D721Med (cell line): ENCODE measurements around the gene GRIA4.

Experiments used
- DNase-seq: peaks from one replicate; pipeline ENCODE4 v3.0.0; 2011; ENCODE audit warnings: low spot score; ENCODE audit not compliant: insufficient read length
- FAIRE-seq: peaks from 2 replicates; lab custom pipeline; 2011; peaks lifted over from hg19 to GRCh38; lab: Jason Lieb, UNC
- CTCF ChIP-seq: IDR thresholded peaks from 2 replicates; pipeline ENCODE4 v1.5.1; 2012; ENCODE audit warnings: mild to moderate bottlenecking, control low read depth; ENCODE audit not compliant: insufficient read depth; ENCODE audit errors: missing control alignments

The GRIA4 gene

DNA sequence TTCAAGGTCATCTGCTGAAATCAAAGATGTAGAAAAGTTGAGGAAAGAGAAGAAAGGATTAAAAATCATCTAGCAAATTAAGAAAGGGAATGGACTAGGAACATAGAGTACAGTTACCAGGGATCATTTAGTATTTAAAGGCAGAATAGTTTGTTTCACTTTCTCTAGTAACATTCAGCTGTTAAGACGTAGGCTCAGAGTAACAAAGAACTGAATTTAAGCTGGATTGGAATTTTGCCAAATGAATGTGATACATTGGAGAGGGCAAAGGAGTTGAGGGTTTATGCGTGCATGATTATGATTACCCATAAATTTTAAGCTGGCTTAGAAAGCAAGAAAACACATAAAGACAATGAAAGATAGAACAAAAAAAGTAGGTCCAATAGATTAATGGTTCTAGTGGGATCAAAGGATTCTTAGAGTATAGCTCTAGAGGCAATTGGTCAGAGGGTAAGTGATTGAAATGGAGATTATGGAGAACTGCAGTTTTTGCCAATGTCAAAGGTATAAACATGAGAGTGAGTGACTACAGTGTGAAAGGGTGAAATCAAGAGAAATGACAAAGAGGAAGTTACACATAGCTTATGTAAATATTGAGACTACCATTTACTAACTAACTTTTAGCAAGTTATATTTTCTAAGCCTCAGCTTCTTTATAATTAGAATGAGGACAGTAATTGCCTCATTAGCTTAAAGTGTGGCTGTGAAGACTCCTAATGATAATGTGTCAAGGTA is 190.0 kb downstream of the GRIA4 start:
- FAIRE-seq (no peak), DNase-seq (no peak)
- no peak for TF ChIP-seq CTCF

DNA sequence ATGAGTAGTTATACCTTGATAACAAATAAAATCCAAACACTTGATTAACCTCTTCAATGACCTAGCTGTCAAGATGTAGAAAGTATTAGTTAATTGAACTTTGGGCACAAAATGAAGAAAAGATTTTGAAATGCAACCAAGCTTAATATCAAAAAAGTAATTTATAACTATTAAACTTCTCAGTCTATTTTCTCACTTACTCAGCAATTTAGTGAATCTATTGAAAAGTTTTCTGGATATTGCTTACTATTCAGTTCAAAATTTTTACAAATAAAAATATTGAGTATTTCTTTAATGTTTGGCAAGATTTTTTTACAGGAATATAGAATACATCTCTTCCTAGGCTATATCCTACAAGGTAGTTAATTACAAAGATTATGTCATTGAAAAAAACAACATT is 192.5 kb downstream of the GRIA4 start:
- FAIRE-seq (no peak), DNase-seq (no peak)
- TF ChIP-seq CTCF: no peak

DNA sequence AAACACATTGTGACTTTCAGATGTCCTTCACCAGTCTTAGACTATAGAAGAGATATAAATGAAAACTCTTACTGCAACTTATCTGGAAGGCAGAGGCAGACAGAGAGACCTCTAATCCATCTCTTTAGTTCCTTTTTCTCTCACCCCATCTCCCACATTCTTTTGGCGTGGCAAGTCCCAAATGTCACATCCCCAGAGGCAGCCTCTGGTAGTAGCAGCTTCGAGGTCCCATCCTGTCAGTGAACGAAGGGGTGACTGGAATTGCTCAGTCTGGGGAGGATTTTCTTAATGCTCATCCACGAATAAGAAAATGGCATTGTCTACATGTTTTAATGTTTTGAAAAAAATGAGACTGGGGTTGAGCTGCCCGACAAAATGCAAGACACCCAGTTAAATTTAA is 201.4 kb downstream of the GRIA4 start:
- no peak for TF ChIP-seq CTCF
- no peak for DNase-seq
- no peak for FAIRE-seq

DNA sequence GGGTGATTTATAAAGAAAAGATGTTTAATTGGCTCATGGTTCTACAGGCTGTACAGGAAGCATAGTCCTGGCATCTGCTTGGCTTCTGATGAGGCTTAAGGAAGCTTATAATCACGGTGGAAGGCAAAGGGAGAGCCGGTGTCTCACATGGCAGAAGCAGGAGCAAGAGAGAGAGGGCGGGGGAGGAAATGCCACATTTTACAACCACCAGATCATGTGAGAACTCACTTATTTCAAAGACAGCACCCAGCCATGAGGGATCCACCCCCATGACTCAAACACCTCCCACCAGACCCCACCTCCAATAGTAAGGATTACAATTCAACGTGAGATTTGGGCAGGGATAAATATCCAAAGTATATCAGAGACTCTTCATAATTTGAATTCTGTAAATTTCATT is 211.5 kb downstream of the GRIA4 start:
- FAIRE-seq (no peak), DNase-seq (no peak)
- TF ChIP-seq CTCF: no peak

GRCh38 chr11:105821781-105822180 is 211.9 kb downstream of the GRIA4 start:
- DNase-seq: no peak
- FAIRE-seq: no peak
- no peak for TF ChIP-seq CTCF

GRCh38 chr11:105823495-105824033 is 213.7 kb downstream of the GRIA4 start:
- TF ChIP-seq CTCF: no peak

GRCh38 chr11:105824457-105825013 is 214.7 kb downstream of the GRIA4 start:
- TF ChIP-seq CTCF: no peak
- FAIRE-seq (no peak), DNase-seq (no peak)

More at GRCh38 chr11:105823495-105824033, 213.7 kb downstream of the GRIA4 start:
- DNase-seq (no peak), FAIRE-seq (no peak)
